HG02973 (cell line): ENCODE data around the gene RTEL1.
A peak's percentile ranks its signal among the peaks of the same experiment; 100 is the strongest.
"Not testable (repeated sequence)": the region's sequence is repeated elsewhere in the genome, so short reads cannot be mapped to it uniquely, and the experiment has no call there.

Experiments used
- ATAC-seq: cut with Tn5 transposase; IDR thresholded peaks from one replicate; pipeline ENCODE4 v1.9.1; 2021; ENCODE audit warnings: moderate library complexity; ENCODE audit not compliant: unreplicated experiment

RTEL1 gene

GRCh38 chr20:63627751-63628245 is 30.3 kb upstream of the RTEL1 start:
- ATAC-seq: no peak

DNA sequence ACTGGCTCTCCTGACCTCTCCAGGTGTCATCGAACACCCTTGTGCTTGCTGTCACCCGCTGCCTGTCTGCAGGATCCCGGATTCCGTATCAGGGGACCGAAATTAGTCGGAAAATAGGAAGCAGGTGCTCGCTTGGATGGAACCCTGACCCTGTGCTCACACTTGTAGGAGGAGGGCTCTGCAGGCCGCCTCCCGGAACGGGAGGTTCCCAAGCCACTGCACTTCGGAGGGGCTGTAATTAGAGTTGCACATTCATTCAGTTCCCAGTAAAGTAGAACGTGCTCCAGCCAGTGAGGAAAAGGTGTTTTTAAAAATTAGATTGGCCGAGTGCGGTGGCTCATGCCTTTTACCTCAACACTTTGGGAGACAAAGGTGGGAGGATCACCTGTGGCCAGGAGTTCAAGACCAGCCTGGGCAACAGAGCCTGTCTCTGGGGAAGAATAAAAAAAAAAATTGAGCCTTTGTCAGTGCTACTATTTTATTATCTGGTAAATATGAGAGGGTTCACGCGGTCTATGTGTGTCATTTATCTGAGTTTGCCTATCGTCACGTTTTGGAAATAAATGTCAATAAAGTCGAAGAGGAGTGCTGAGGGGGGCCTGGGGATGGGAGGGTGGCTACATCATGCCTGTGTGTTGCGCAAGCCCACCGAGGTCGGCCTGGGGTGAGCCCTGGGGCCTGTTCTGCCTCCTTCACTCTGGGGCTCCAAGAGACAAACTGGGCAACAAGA is 29.7 kb upstream of the RTEL1 start:
- ATAC-seq: no peak

GRCh38 chr20:63630956-63631355 is 27.2 kb upstream of the RTEL1 start:
- ATAC-seq: not testable (repeated sequence)

GRCh38 chr20:63631426-63631825 is 26.7 kb upstream of the RTEL1 start:
- ATAC-seq: not testable (repeated sequence)

DNA sequence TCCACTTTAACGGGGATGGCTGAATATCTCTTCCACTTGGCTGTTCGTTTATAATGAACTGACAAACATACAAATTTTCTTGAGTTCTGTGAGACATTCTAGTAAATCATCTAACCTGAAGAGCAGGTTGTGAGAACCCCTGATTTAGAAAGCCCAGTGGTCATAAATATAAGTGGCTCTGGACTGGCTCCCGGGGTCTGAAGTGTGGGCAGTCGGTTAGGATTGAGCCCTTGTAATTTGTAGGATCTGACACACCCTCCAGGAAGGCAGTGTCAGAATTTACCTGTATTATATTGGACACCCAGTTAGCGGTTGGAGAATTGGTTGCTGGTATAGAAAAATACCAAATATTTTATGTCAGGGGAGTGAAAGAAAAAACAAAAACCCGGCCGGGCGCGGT is 24.4 kb upstream of the RTEL1 start:
- ATAC-seq: no peak

- no peak for ATAC-seq
Observed at GRCh38 chr20:63635431-63636141, 22.5 kb upstream of the RTEL1 start.

DNA sequence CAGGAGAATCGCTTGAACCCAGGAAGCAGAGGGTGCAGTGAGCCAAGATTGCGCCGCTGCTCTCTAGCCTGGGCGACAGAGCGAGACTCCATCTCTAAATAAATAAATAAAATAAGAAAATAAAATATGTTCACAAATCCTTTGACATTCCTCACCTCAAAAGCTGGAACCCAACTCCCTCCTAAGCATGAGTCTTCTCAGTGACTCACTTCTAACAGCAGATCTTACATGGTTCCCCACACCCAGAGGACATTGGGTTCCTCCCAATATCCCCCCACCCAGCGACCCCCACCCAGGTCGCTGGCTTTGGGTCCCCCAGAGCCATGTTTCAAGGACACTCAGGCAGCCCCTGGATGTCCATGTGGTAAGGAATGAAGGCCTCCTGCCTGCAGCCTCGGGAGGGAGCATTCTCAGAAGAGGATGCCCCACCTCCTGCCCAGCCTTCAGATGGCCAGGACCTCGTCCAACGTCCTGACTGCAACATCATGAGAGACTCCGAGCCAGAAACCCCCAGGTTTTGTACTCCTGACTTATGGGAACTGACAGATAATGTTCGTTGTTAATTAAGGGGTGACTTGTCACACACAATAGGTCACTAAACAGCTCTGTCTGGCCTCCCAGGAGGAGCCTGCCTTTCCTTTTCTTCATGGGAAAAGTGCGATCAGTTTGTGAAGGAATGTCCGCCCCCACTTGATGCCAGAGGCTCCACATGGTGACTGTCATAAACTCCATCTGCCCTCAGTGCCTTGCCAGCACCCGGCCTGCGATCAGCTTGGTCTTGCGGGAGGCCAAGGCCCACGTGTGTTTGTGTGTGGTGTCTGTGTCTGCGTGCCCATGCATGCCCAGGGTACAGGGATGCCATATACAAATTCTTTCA is 21.1 kb upstream of the RTEL1 start:
- ATAC-seq: no peak

GRCh38 chr20:63639093-63639975 is 18.8 kb upstream of the RTEL1 start:
- ATAC-seq: no peak

DNA sequence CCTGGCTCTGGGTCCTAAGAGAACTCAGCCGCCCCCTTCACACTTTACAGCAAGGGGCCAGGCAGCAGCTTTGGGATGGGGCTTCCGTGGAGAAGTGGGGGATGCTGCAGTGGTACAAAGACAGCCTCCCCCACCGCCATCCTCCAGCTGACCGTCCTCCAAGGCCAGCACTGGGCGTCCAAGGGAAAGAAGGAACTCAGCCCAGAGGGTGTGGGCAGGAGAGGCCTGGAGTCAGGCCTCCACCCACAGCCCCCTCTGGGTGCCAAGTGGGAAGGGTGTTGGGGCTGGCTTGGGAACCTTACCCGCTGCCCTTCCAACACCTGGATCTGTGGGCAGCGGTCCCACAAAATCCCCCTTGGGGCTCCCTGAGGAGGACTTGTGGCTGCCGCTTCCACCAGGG is 18.0 kb upstream of the RTEL1 start:
- ATAC-seq: no peak

- not testable (repeated sequence) for ATAC-seq
Observed at GRCh38 chr20:63640686-63641085, 17.4 kb upstream of the RTEL1 start.

DNA sequence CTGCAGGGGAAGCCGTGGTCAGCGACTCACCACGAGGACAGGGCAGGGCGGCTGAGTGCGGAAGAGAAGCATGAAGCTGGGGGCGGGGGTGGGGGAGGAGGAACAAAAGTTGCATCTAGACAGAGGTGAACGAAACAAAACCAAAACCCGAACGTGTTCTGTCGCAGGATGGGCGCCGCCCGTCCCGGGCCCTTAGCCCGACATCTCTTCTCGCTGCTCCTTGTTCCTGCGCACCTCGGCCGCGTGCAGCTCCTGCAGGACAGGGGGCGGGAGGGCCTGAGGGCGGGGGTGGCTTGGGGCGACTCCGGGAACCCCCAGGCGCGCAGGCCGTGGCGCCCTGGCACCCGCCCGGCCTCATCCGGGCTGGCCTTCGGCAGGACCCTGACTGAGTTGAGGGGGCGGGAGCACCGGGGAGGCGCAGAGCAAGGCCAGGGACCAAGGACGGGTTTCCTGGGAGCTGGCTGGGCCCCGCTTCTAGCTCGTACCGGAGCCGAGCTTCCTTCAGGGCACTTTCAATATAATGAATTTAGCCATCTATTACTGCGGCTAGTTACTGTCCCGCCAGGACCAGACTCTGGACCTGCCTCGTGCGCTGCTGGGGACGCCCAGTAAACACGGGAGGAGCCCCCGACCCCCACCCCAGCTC is 16.8 kb upstream of the RTEL1 start:
- peak; percentile 28 for ATAC-seq

GRCh38 chr20:63641792-63642523 is 16.2 kb upstream of the RTEL1 start:
- peak; percentile 58 for ATAC-seq

DNA sequence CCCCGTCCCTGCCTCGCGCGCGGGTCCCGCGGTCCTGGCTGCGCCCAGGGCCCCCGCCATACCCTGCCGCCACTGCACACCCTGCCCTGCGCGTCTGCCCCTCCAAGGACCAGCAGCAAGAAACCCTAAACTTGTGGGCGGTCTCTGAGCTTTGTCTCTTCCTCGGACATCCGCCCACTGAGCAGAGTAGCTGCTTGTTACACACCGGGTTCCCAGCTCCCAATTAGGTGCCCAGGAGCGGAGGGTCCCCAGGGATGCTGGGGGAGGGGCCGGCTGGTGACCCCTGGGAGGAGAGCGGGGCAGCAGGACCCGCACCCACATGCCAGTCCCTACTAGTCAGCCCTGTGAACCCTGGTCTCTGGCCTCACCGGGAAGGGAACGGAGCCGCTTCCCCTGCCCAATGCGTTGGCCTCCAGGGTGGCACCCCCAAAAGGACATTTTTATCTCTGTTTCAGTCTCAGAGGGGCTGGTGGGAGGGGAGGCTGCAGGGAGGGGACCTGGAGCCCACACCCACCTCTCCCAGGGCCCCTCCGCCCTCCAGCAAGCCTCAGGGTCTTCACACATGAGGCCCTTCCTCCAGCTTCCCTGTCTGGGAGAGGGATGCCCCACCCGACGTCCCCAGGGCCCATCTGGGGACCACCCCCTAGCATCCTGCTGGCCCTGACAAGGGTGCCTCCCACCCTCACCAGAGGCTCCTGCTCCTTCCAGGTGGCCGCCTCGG is 15.4 kb upstream of the RTEL1 start:
- ATAC-seq: no peak

DNA sequence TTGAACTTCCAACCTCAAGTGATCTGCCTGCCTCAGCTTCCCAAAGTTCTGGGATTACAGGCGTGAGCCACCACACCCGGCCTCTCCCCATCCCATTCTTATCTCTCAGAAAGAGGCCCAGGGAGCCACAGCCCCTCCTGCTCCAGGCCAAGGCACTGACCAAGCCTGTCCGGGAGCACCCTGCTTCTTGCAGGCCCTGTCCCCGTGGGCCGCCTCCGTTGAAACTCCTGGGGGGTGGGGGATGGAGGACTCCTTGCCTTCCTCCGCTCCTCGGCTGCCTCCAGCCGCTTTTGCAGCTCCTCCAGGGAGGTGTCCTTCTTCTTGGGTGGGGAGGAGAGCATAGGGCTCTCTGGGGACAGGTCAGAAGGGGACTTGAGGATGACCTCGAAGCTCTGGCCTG is 14.6 kb upstream of the RTEL1 start:
- ATAC-seq: no peak

- no peak for ATAC-seq
Observed at GRCh38 chr20:63643946-63644345, 14.2 kb upstream of the RTEL1 start.

DNA sequence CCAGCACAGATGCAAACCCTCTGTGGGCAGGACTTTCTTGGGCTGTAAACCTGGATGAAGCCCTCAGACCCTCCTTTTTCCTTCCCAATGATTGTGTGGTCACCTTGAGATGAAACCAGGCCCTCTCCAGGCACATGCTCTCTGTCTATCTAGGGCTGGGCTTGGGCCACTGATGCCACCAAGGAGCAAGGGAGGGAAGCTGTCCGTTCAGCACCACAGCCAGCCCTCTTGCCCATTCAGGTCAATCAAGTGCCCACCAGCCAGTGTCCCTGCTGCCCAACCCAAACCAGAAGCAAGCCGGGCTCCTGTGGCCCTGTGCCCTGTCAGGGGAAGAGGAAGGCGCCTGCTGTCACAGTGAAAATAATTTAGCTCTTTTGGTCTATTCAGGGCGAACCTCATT is 12.9 kb upstream of the RTEL1 start:
- ATAC-seq: no peak

DNA sequence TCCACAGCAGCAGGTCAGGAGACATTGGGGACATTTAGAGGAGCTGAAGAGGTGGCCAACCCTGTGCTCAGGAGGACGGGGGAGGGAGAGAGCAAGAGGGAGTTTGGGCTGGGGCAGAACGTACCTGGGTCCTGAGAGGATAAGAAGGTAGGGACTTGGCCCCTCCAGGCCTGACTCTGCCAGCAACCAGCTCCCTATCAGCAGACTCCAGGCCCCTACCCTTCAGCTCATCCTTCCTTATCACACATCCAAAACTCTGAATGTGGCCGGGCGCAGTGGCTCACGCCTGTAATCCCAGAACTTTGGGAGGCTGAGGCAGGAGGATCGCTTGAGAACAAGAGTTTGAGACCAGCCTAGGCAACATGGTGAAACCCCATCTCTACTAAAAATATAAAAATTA is 9.9 kb upstream of the RTEL1 start:
- ATAC-seq: no peak

- no peak for ATAC-seq
Observed at GRCh38 chr20:63648895-63649589, 9.1 kb upstream of the RTEL1 start.
